Measurements from ENCODE around the gene GRK7. TPM values are rescaled to one million over a fixed set of nuclear protein-coding genes. Genes with fewer than 3 reads are reported as not detected.

Gene GRK7
- total and polyA plus RNA-seq, 2 of the 13 experiments (the other 11 are each of a cell fraction or from before 2014, with no cell fraction given) = not detected

- in situ Hi-C loops (cut with HindIII; ENCODE audit: extremely low pct_ligation_motif_present, low pct_unique_long_range_greater_than_20kb) = no loop called here
These were observed 9.2 kb upstream of the GRK7 start for GRCh38 chr3:141754032-141754431.

More at GRCh38 chr3:141754032-141754431, 9.2 kb upstream of the GRK7 start:
- H3K27ac ChIP-seq (ENCODE audit: extremely low read length, insufficient read depth, low read length) = no peak overlapping the region
- BruUV-seq (replicated peaks) = no TSS peak
- peak; percentile 54 for ATAC-seq
- no peaks in the 10 kb centered on the region for H3K27me3 ChIP-seq (ENCODE audit: control insufficient read depth in 1 of 2, insufficient read depth in 2 of 2, low read length in 2 of 2)
- WGBS (ENCODE audit: low lambda C conversion rate) = 82% methylated on average over 1 of the region's 1 CpG
- H3K36me3 ChIP-seq (replicated peaks in 1 of 2; ENCODE audit: control insufficient read depth in 1 of 2, insufficient read depth in 2 of 2, low read length in 2 of 2) = no peaks in the 10 kb centered on the region; a peak in 1 of 5 replicates
- no peak for DNase-seq (ENCODE audit: low spot score)
- CTCF ChIA-PET (ENCODE audit: low intra/inter-chr PET ratio, low total read pairs) = no interaction called here
- H3K9me3 ChIP-seq (ENCODE audit: low read length) = no peaks in the 10 kb centered on the region
- H3K4me3 ChIP-seq (replicated peaks in 1 of 3; ENCODE audit: insufficient read depth in 1 of 3, low read depth in 2 of 3, low read length in 3 of 3) = no peak overlapping the region
- intact Hi-C loops (cut with micrococcal nuclease; ENCODE audit: unreplicated experiment) = no loop called here
- no peak overlapping the region for H3K4me2 ChIP-seq (ENCODE audit: low read depth, low read length)
- FAIRE-seq = no peak
- no peaks in the 10 kb centered on the region for H3K79me2 ChIP-seq (ENCODE audit: insufficient read depth, low read length)
- no peak for TF ChIP-seq PAX8 (CRISPR knock-in tag; IDR thresholded peaks at IDR 0.05; ENCODE audit: borderline replicate concordance)
- TF ChIP-seq ZNF253 (CRISPR knock-in tag; IDR thresholded peaks at IDR 0.05; ENCODE audit: borderline replicate concordance) = no peak
- no peak for TF ChIP-seq RFXANK (CRISPR knock-in tag; IDR thresholded peaks at IDR 0.05)
- TF ChIP-seq ZBTB46 (CRISPR knock-in tag; IDR thresholded peaks at IDR 0.05; ENCODE audit: borderline replicate concordance) = no peak
- TF ChIP-seq, protein P1, sequence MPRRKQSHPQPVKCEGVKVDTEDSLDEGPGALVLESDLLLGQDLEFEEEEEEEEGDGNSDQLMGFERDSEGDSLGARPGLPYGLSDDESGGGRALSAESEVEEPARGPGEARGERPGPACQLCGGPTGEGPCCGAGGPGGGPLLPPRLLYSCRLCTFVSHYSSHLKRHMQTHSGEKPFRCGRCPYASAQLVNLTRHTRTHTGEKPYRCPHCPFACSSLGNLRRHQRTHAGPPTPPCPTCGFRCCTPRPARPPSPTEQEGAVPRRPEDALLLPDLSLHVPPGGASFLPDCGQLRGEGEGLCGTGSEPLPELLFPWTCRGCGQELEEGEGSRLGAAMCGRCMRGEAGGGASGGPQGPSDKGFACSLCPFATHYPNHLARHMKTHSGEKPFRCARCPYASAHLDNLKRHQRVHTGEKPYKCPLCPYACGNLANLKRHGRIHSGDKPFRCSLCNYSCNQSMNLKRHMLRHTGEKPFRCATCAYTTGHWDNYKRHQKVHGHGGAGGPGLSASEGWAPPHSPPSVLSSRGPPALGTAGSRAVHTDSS (CRISPR knock-in tag; conservative IDR thresholded peaks at IDR 0.05) = no peak
- TF ChIP-seq ARHGAP35 (CRISPR knock-in tag; IDR thresholded peaks at IDR 0.05; ENCODE audit: borderline replicate concordance) = no peak
- TF ChIP-seq ZMAT3 (CRISPR knock-in tag; conservative IDR thresholded peaks at IDR 0.05) = no peak
- TF ChIP-seq RBAK (CRISPR knock-in tag; IDR thresholded peaks at IDR 0.05) = no peak
- no peak for TF ChIP-seq MEF2D (CRISPR knock-in tag; IDR thresholded peaks at IDR 0.05)
- no peak for TF ChIP-seq ZC3H13 (CRISPR knock-in tag; IDR thresholded peaks at IDR 0.05)
- no peak for TF ChIP-seq ATM (IDR thresholded peaks at IDR 0.05; ENCODE audit: borderline replicate concordance)
- no peak for TF ChIP-seq PAF1 (CRISPR knock-in tag; IDR thresholded peaks at IDR 0.05)
- no peak for TF ChIP-seq SP2 (CRISPR knock-in tag; IDR thresholded peaks at IDR 0.05)
- TF ChIP-seq, protein P2, sequence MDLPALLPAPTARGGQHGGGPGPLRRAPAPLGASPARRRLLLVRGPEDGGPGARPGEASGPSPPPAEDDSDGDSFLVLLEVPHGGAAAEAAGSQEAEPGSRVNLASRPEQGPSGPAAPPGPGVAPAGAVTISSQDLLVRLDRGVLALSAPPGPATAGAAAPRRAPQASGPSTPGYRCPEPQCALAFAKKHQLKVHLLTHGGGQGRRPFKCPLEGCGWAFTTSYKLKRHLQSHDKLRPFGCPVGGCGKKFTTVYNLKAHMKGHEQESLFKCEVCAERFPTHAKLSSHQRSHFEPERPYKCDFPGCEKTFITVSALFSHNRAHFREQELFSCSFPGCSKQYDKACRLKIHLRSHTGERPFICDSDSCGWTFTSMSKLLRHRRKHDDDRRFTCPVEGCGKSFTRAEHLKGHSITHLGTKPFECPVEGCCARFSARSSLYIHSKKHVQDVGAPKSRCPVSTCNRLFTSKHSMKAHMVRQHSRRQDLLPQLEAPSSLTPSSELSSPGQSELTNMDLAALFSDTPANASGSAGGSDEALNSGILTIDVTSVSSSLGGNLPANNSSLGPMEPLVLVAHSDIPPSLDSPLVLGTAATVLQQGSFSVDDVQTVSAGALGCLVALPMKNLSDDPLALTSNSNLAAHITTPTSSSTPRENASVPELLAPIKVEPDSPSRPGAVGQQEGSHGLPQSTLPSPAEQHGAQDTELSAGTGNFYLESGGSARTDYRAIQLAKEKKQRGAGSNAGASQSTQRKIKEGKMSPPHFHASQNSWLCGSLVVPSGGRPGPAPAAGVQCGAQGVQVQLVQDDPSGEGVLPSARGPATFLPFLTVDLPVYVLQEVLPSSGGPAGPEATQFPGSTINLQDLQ (CRISPR knock-in tag; IDR thresholded peaks at IDR 0.05) = no peak
- POLR2A ChIA-PET = no interaction called here
- H4K20me1 ChIP-seq (ENCODE audit: insufficient read depth, low read length) = no peaks in the 10 kb centered on the region
- H3K4me1 ChIP-seq (ENCODE audit: insufficient read depth, low read length) = no peaks in the 10 kb centered on the region
- no peak overlapping the region for H2AFZ ChIP-seq (ENCODE audit: low read length)
- no peak overlapping the region for H3K9ac ChIP-seq (ENCODE audit: insufficient read depth, low read depth, low read length)
